IPS-NIHi11 (cell line): Measurements from ENCODE around the gene PDE4B.

Experiments
- DNase-seq: peaks from one replicate; pipeline ENCODE4 v3.0.0; 2012; ENCODE audit warnings: mixed read lengths, low spot score

PDE4B gene

DNA sequence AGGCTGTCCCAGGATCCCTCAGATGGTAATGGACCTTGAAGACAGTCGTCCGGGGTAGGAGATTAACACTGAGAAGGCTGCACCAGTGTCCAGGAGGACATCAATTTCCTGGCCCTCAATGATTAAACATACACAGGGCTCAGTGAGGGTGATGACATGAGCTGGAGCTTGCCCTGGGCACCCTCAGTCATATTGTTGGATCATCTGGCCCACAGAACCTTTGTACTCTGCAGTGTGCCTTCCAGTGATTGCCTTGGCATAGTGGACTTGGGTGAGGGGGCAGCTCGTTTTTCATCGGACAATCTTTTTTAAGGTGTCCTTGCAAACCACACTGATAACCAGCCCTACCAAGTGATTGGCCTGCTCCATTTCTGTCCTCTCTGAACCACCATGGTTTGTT, 630.1 kb downstream of the PDE4B start:
- no peak for DNase-seq
